OCI-LY1 (cell line): ENCODE data around the gene OMP.

Source experiments
- H2AFZ ChIP-seq: fragments of 200-600 bp; sonication (generic), shearing (Covaris generic); 2 replicates; pipeline ENCODE4 v1.6.0; 2014; ENCODE audit warnings: antibody characterized with exemption, mild to moderate bottlenecking, low read length
- H3F3A ChIP-seq: fragments of 200-600 bp; sonication (generic), shearing (Covaris generic); 2 replicates; pipeline ENCODE4 v1.6.0; 2014; ENCODE audit warnings: mild to moderate bottlenecking, antibody characterized with exemption, low read length, moderate library complexity; ENCODE audit not compliant: insufficient read depth
- H3K27ac ChIP-seq: fragments of 200-600 bp; sonication (generic); 2 replicates; pipeline ENCODE4 v1.5.1; 2014; ENCODE audit warnings: low read length, mixed run types, mild to moderate bottlenecking, low read depth; ENCODE audit not compliant: poor library complexity, severe bottlenecking
- H3K27me3 ChIP-seq: fragments of 200-600 bp; sonication (generic); 2 replicates; pipeline ENCODE4 v1.6.0; 2014; ENCODE audit warnings: antibody characterized with exemption, mild to moderate bottlenecking, low read length, moderate library complexity; ENCODE audit not compliant: insufficient read depth
- H3K36me3 ChIP-seq: fragments of 200-600 bp; sonication (generic); 2 replicates; pipeline ENCODE4 v1.6.1; 2014; ENCODE audit warnings: mild to moderate bottlenecking, antibody characterized with exemption, low read length, moderate library complexity, mixed read lengths; ENCODE audit not compliant: insufficient read depth
- H3K4me1 ChIP-seq: fragments of 200-600 bp; sonication (generic); 2 replicates; pipeline ENCODE4 v1.5.1; 2014; ENCODE audit warnings: mild to moderate bottlenecking, low read length, moderate library complexity; ENCODE audit not compliant: insufficient read depth, severe bottlenecking
- H3K4me2 ChIP-seq: fragments of 200-600 bp; sonication (generic), shearing (Covaris generic); 2 replicates; pipeline ENCODE4 v1.6.1; 2014; ENCODE audit warnings: low read length
- H3K4me3 ChIP-seq: fragments of 200-600 bp; sonication (generic); 2 replicates; pipeline ENCODE4 v1.5.1; 2014; ENCODE audit warnings: low read length, low read depth, mild to moderate bottlenecking, mixed read lengths; ENCODE audit not compliant: poor library complexity, severe bottlenecking
- H3K79me2 ChIP-seq: fragments of 200-600 bp; shearing (Covaris generic); 2 replicates; pipeline ENCODE4 v1.6.1; 2016; ENCODE audit warnings: mixed run types, low read length, mixed read lengths; ENCODE audit not compliant: insufficient read depth
- H3K9ac ChIP-seq: fragments of 200-600 bp; sonication (generic), shearing (Covaris generic); 2 replicates; pipeline ENCODE4 v1.6.1; 2014; ENCODE audit warnings: mild to moderate bottlenecking, low read length, mixed read lengths
- H3K9me2 ChIP-seq: fragments of 200-600 bp; sonication (generic), shearing (Covaris generic); 2 replicates; pipeline ENCODE4 v1.6.1; 2014; ENCODE audit warnings: low read depth, mild to moderate bottlenecking, low read length, mixed read lengths
- H3K9me3 ChIP-seq: fragments of 200-600 bp; shearing (Covaris generic); 2 replicates; pipeline ENCODE4 v1.6.1; 2014; ENCODE audit warnings: low read length, mixed read lengths
- H4K20me1 ChIP-seq: fragments of 200-600 bp; sonication (generic), shearing (Covaris generic); 2 replicates; pipeline ENCODE4 v1.6.0; 2016; ENCODE audit warnings: mild to moderate bottlenecking, low read length; ENCODE audit not compliant: insufficient read depth
- EZH2 ChIP-seq: fragments of 200-600 bp; sonication (generic), shearing (Covaris generic); IDR thresholded peaks from 2 replicates; pipeline ENCODE4 v1.8.0; 2017; ENCODE audit warnings: borderline replicate concordance, mixed run types, mild to moderate bottlenecking, antibody characterized with exemption, low read length, moderate library complexity, mixed read lengths
- TF ChIP-seq, protein P1 (sequence below): fragments of 200-600 bp; sonication (generic), shearing (Covaris generic); IDR thresholded peaks from 2 replicates; pipeline ENCODE4 v1.5.1; 2017; ENCODE audit warnings: mild to moderate bottlenecking, antibody characterized with exemption, low read length, moderate library complexity, mixed read lengths

Gene OMP

GRCh38 chr11:77135069-77135468 is 32.4 kb downstream of the OMP start:
- H2AFZ ChIP-seq = no peak overlapping the region
- no peak overlapping the region for H3K4me2 ChIP-seq
- no peaks in the 10 kb centered on the region for H3K36me3 ChIP-seq
- H3K9ac ChIP-seq = no peak overlapping the region
- H3F3A ChIP-seq = no peaks in the 10 kb centered on the region
- H3K79me2 ChIP-seq = no peaks in the 10 kb centered on the region
- H3K9me3 ChIP-seq = no peaks in the 10 kb centered on the region
- H3K27ac ChIP-seq = no peak overlapping the region
- no peaks in the 10 kb centered on the region for H3K9me2 ChIP-seq
- H3K4me1 ChIP-seq = no peaks in the 10 kb centered on the region
- TF ChIP-seq EZH2 = no peak
- TF ChIP-seq, protein P1, sequence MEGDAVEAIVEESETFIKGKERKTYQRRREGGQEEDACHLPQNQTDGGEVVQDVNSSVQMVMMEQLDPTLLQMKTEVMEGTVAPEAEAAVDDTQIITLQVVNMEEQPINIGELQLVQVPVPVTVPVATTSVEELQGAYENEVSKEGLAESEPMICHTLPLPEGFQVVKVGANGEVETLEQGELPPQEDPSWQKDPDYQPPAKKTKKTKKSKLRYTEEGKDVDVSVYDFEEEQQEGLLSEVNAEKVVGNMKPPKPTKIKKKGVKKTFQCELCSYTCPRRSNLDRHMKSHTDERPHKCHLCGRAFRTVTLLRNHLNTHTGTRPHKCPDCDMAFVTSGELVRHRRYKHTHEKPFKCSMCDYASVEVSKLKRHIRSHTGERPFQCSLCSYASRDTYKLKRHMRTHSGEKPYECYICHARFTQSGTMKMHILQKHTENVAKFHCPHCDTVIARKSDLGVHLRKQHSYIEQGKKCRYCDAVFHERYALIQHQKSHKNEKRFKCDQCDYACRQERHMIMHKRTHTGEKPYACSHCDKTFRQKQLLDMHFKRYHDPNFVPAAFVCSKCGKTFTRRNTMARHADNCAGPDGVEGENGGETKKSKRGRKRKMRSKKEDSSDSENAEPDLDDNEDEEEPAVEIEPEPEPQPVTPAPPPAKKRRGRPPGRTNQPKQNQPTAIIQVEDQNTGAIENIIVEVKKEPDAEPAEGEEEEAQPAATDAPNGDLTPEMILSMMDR = no peak
- H4K20me1 ChIP-seq = no peaks in the 10 kb centered on the region
- H3K4me3 ChIP-seq = no peak overlapping the region
- H3K27me3 ChIP-seq = no peaks in the 10 kb centered on the region

GRCh38 chr11:77136074-77136473 is 33.4 kb downstream of the OMP start:
- Histone ChIP-seq H3K36me3 (no peaks in the 10 kb centered on the region), H3K4me2 (no peak overlapping the region), H3K9ac (no peak overlapping the region), H3K4me1 (no peaks in the 10 kb centered on the region), H3K27ac (no peak overlapping the region), H3F3A (no peaks in the 10 kb centered on the region), H3K9me2 (no peaks in the 10 kb centered on the region), H3K9me3 (no peaks in the 10 kb centered on the region), H3K79me2 (no peaks in the 10 kb centered on the region), H4K20me1 (no peaks in the 10 kb centered on the region), H2AFZ (no peak overlapping the region), H3K4me3 (no peak overlapping the region), H3K27me3 (no peaks in the 10 kb centered on the region)
- TF ChIP-seq EZH2 = no peak
- TF ChIP-seq, protein P1 = no peak

- H3K9me2 ChIP-seq = no peaks in the 10 kb centered on the region
- no peak overlapping the region for H3K27ac ChIP-seq
- H4K20me1 ChIP-seq = no peaks in the 10 kb centered on the region
- no peak overlapping the region for H3K4me2 ChIP-seq
- H3K9me3 ChIP-seq = no peaks in the 10 kb centered on the region
- H2AFZ ChIP-seq = no peak overlapping the region
- H3K36me3 ChIP-seq = no peaks in the 10 kb centered on the region
- TF ChIP-seq, protein P1 = no peak
- no peak for TF ChIP-seq EZH2
- H3K79me2 ChIP-seq = no peaks in the 10 kb centered on the region
- no peak overlapping the region for H3K4me3 ChIP-seq
- no peaks in the 10 kb centered on the region for H3K27me3 ChIP-seq
- H3F3A ChIP-seq = no peaks in the 10 kb centered on the region
- no peaks in the 10 kb centered on the region for H3K4me1 ChIP-seq
- H3K9ac ChIP-seq = no peak overlapping the region
These were observed 34.3 kb downstream of the OMP start for GRCh38 chr11:77136784-77137420.
